Nephron (organoid): ENCODE data around the gene LRRK2.

ENCODE experiments used
- H3K27ac Mint-ChIP-seq, 3 experiments: 2 replicates each; pipeline ENCODE4 v1.8.0; 2020; ENCODE audit warnings: mixed read lengths in 3 of 3, mild to moderate bottlenecking in 2 of 3, moderate library complexity in 1 of 3
- H3K27me3 Mint-ChIP-seq: 2 replicates; pipeline ENCODE4 v1.8.0; 2021; ENCODE audit warnings: low read depth, mild to moderate bottlenecking, moderate library complexity, mixed read lengths
- H3K36me3 Mint-ChIP-seq: 2 replicates; pipeline ENCODE4 v1.8.0; 2020; ENCODE audit warnings: low read depth, mixed read lengths
- H3K4me1 Mint-ChIP-seq: 2 replicates; pipeline ENCODE4 v1.8.0; 2020; ENCODE audit warnings: mixed read lengths
- H3K4me3 Mint-ChIP-seq, 3 experiments: 2 replicates each; pipeline ENCODE4 v1.8.0; 2020; ENCODE audit warnings: mild to moderate bottlenecking in 3 of 3, mixed read lengths in 3 of 3, moderate library complexity in 2 of 3
- H3K9me3 Mint-ChIP-seq: 2 replicates; pipeline ENCODE4 v1.8.0; 2020; ENCODE audit warnings: mixed read lengths
- CTCF ChIP-seq, 3 experiments: fragments of 200-600 bp; sonication (generic); IDR thresholded peaks; one replicate each; pipeline ENCODE4 v1.5.0; 2021; ENCODE audit warnings: antibody characterized with exemption in 3 of 3; ENCODE audit not compliant: unreplicated experiment in 3 of 3

The LRRK2 gene

GRCh38 chr12:40219760-40220159 is 5.0 kb upstream of the LRRK2 start:
- Mint-ChIP-seq H3K27ac (no peak overlapping the region), H3K27me3 (no peaks in the 10 kb centered on the region), H3K9me3 (no peaks in the 10 kb centered on the region), H3K4me3 (no peak overlapping the region), H3K4me1 (peaks cover 11% of the 10 kb centered on the region), H3K36me3 (no peaks in the 10 kb centered on the region)
- TF ChIP-seq CTCF (IDR thresholded peaks at IDR 0.05; ENCODE audit: unreplicated experiment in 3 of 3): no peak

- peaks cover under 1% of the 10 kb centered on the region for H3K9me3 Mint-ChIP-seq
- no peak for TF ChIP-seq CTCF (IDR thresholded peaks at IDR 0.05; ENCODE audit: unreplicated experiment in 3 of 3)
- H3K36me3 Mint-ChIP-seq: peaks cover 1% of the 10 kb centered on the region
- H3K27me3 Mint-ChIP-seq: peaks cover 3% of the 10 kb centered on the region
- no peak overlapping the region for H3K27ac Mint-ChIP-seq
- H3K4me3 Mint-ChIP-seq: no peak overlapping the region
- peaks cover 18% of the 10 kb centered on the region for H3K4me1 Mint-ChIP-seq
Observed at GRCh38 chr12:40222247-40222646, 2.5 kb upstream of the LRRK2 start.

- peaks cover 2% of the 10 kb centered on the region for H3K9me3 Mint-ChIP-seq
- peak overlapping the region; percentile 80 to 92 (median 90) for H3K4me3 Mint-ChIP-seq
- H3K36me3 Mint-ChIP-seq: peaks cover 4% of the 10 kb centered on the region
- H3K4me1 Mint-ChIP-seq: peaks cover 18% of the 10 kb centered on the region
- H3K27ac Mint-ChIP-seq: peak overlapping the region; percentile 92 to 99 (median 95)
- peaks cover 3% of the 10 kb centered on the region for H3K27me3 Mint-ChIP-seq
- no peak for TF ChIP-seq CTCF (IDR thresholded peaks at IDR 0.05; ENCODE audit: unreplicated experiment in 3 of 3)
Observed at GRCh38 chr12:40223646-40224045, 1.2 kb upstream of the LRRK2 start.

GRCh38 chr12:40225337-40225983 is 663 bp downstream of the LRRK2 start:
- no peak for TF ChIP-seq CTCF (IDR thresholded peaks at IDR 0.05; ENCODE audit: unreplicated experiment in 3 of 3)
- H3K27me3 Mint-ChIP-seq: peaks cover 3% of the 10 kb centered on the region
- peaks cover 18% of the 10 kb centered on the region for H3K4me1 Mint-ChIP-seq
- H3K9me3 Mint-ChIP-seq: peaks cover 2% of the 10 kb centered on the region
- H3K4me3 Mint-ChIP-seq: peak overlapping the region; percentile 80 to 92 (median 92)
- H3K36me3 Mint-ChIP-seq: peaks cover 4% of the 10 kb centered on the region
- H3K27ac Mint-ChIP-seq: peak overlapping the region; percentile 95 to 97 (median 95)

GRCh38 chr12:40225984-40226602 is 1.3 kb downstream of the LRRK2 start:
- peak overlapping the region; percentile 95 to 97 (median 95) for H3K27ac Mint-ChIP-seq
- H3K36me3 Mint-ChIP-seq: peaks cover 4% of the 10 kb centered on the region
- H3K4me1 Mint-ChIP-seq: peaks cover 18% of the 10 kb centered on the region
- H3K4me3 Mint-ChIP-seq: peak overlapping the region; percentile 80 to 92 (median 92)
- no peak for TF ChIP-seq CTCF (IDR thresholded peaks at IDR 0.05; ENCODE audit: unreplicated experiment in 3 of 3)
- H3K27me3 Mint-ChIP-seq: peaks cover 3% of the 10 kb centered on the region
- H3K9me3 Mint-ChIP-seq: peaks cover 2% of the 10 kb centered on the region

- H3K9me3 Mint-ChIP-seq: peaks cover 2% of the 10 kb centered on the region
- H3K27me3 Mint-ChIP-seq: peaks cover 3% of the 10 kb centered on the region
- H3K36me3 Mint-ChIP-seq: peaks cover 4% of the 10 kb centered on the region
- TF ChIP-seq CTCF (IDR thresholded peaks at IDR 0.05; ENCODE audit: unreplicated experiment in 3 of 3): no peak
- peaks cover 18% of the 10 kb centered on the region for H3K4me1 Mint-ChIP-seq
- H3K4me3 Mint-ChIP-seq: peak overlapping the region; percentile 80 to 92 (median 92)
- peak overlapping the region; percentile 95 to 97 (median 95) for H3K27ac Mint-ChIP-seq
Observed at GRCh38 chr12:40226705-40227104, 1.9 kb downstream of the LRRK2 start.
